ENCODE measurements around the gene MAN2C1.

DNA sequence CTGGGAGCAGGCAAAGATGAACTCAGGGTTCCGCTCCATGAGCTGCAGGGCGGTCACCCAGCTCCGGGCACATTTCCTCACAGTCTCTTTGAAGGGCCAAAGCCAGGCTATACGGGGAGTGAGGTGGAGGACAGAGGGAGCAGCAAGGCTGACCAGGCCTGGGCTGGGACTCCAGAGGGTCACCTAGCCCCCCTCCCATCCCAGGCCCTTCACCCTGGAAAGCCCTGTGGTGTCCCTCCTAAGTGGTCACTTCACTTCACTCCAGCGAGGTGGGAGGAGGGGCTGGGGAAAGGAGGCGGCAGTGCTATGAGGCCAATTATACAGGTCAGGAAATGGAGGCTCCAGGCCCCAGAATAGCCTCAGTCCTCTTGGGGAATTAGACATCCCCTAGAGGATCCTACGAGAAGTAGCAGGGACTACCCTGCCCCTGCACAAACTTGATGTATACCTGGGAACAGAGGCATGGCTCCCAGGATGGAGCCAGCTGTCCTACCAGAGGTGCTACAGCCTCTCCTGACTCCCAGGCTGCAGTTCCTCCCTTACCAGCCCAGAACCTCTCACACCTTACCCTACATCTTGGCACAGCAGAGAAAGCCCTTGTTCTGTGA is 5.7 kb downstream of the MAN2C1 start:
- TF ChIP-seq CTCF (IDR thresholded peaks at IDR 0.05; ENCODE audit: insufficient read depth, low read depth, low read length) (no peak), EZH2 (IDR thresholded peaks at IDR 0.05; ENCODE audit: insufficient read depth, low read length) (no peak)
